GM18520 (cell line): ENCODE results near the gene NFKB1.
A peak's percentile ranks its signal among the peaks of the same experiment; 100 is the strongest.
"Not testable (repeated sequence)": the region's sequence is repeated elsewhere in the genome, so short reads cannot be mapped to it uniquely, and the experiment has no call there.

ENCODE experiments used
- ATAC-seq: cut with Tn5 transposase; IDR thresholded peaks from one replicate; pipeline ENCODE4 v1.9.1; 2021; ENCODE audit not compliant: unreplicated experiment

NFKB1 gene

GRCh38 chr4:102598086-102598761, 97.1 kb downstream of the NFKB1 start:
- ATAC-seq = peak; percentile 67

- ATAC-seq = peak; percentile 38
These were observed 97.7 kb downstream of the NFKB1 start for GRCh38 chr4:102598762-102599374.

GRCh38 chr4:102599455-102599854, 98.3 kb downstream of the NFKB1 start:
- no peak for ATAC-seq

- no peak for ATAC-seq
These were observed 98.7 kb downstream of the NFKB1 start for GRCh38 chr4:102599886-102600285.

DNA sequence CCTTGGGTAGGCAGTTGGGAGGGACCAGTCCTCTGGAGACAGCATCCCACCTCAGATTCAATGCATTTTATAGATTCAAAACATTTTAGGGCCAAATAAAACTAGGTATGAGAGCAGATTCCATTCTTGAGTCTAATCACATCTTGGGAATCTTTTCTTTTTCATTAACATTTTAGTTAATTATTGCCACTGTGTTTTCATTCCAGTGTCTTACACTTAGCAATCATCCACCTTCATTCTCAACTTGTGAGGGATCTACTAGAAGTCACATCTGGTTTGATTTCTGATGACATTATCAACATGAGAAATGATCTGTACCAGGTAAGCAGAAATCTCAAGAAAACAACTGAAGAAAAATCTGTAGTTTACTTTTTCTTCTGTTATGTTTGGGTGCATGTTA, 99.5 kb downstream of the NFKB1 start:
- ATAC-seq = no peak

DNA sequence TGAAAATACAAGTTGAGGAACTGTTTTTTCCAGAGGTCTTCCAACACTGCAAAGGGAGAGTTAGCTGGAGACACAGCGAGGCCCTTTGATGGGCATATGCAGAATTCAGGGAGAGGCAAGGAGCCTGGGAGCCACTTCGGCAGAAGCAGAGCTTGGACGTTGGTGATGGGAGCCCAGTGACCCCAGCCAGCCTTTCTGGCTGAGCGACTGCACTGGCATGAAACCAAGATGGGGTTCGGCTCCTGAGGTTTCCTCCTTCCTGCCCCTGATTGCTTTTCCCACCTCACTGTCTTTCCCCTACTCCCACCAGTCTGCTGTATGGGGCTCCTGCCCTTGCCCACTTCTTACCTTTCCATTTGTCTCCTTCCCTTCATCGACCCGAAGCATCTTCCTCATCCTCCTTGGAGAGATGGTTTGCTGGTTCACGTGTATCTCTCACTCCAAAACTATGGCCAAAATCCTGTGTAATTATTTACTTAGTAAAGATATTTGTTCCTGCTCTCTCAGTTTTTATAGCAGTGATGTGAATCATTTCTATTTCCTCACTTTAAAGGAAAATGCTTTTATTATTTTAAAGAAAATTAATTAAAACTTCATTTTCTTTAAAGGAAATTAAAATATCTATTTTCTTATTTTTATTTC, 100.5 kb downstream of the NFKB1 start:
- no peak for ATAC-seq

- no peak for ATAC-seq
These were observed 103.2 kb downstream of the NFKB1 start for GRCh38 chr4:102604222-102604940.

GRCh38 chr4:102606261-102606660, 105.1 kb downstream of the NFKB1 start:
- no peak for ATAC-seq

DNA sequence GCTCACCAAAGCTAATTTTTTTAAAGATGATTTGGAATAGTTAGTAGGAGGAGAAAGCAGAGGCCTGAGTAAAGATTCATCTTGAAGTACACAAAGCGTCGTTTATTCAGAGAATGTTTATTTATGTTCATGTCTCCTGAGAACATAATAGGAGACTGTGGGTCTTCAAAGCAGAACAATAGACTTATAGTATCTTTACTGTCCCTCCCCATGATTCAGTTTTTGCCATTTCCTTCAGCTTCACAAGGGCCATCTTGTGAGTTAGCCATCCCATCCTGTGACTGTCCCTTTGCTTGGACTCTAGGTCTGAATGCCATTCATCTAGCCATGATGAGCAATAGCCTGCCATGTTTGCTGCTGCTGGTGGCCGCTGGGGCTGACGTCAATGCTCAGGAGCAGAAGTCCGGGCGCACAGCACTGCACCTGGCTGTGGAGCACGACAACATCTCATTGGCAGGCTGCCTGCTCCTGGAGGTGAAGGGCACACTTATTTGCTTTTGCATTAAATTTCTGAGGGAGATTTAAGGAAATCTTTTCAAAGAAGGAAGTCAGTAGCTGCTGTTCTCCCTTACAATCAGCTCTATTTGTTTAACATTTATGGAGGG, 105.8 kb downstream of the NFKB1 start:
- ATAC-seq = no peak

DNA sequence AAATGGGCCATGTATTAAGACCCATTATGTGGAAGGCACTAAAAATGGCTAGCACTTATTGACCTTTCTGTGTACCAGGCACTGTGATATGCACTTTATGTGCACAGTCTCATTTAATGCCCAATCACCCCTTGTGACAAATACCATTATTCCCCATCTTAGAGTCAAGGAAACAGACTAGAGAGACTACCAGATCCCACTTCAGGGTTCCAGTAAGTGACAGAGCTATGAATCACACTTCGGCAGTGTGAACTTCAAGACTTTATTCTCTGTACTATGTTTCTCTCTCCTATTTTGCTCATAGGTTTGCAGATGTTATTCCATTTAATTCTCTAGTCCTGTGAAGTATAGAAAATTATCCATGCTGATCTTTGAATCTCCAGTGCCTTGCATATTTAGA, 107.0 kb downstream of the NFKB1 start:
- ATAC-seq = no peak

GRCh38 chr4:102610007-102610406, 108.8 kb downstream of the NFKB1 start:
- no peak for ATAC-seq

GRCh38 chr4:102610476-102610875, 109.3 kb downstream of the NFKB1 start:
- ATAC-seq = no peak

DNA sequence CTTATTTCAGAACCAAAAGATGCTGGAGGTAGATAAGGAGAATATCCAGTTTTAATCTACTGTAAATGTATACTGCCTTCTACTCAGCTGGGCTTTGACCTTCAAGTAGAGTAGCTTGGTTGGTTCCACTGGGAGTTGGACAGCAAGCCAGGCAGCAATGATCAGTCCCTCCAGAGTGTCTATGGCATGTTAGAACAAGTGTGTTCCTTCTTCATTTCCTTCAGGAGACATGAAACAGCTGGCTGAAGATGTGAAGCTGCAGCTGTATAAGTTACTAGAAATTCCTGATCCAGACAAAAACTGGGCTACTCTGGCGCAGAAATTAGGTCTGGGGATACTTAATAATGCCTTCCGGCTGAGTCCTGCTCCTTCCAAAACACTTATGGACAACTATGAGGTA, 111.1 kb downstream of the NFKB1 start:
- no peak for ATAC-seq

DNA sequence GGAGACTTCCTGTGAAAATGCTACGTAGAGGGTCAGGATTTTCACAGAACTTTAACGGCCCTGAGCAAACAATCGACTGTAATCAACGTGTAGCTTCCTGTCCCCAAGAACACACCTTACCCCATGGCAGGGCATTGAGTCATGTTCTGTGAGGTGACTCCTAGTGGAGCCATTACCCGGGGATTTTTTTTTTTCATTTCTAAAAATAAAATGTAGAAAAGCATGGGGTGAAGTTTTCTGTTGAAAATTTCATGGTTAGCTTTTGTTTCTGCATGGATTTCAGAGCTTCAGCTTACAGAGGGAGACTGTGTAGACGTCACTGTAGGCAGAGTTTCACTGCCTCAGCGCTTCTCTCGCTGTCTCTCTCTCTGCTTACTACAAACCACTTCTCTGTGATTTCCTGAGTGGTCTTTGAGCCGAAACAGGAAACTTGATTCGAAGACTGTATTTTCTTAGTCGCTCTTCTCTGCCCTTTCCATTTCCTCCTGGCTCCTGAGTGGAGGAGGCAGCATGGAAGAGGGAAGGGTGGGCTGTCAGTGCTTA, 111.7 kb downstream of the NFKB1 start:
- ATAC-seq = no peak

GRCh38 chr4:102614801-102615200, 113.6 kb downstream of the NFKB1 start:
- no peak for ATAC-seq

GRCh38 chr4:102616636-102617035, 115.5 kb downstream of the NFKB1 start:
- ATAC-seq = no peak

- not testable (repeated sequence) for ATAC-seq
These were observed 117.9 kb downstream of the NFKB1 start for GRCh38 chr4:102619021-102619420.

DNA sequence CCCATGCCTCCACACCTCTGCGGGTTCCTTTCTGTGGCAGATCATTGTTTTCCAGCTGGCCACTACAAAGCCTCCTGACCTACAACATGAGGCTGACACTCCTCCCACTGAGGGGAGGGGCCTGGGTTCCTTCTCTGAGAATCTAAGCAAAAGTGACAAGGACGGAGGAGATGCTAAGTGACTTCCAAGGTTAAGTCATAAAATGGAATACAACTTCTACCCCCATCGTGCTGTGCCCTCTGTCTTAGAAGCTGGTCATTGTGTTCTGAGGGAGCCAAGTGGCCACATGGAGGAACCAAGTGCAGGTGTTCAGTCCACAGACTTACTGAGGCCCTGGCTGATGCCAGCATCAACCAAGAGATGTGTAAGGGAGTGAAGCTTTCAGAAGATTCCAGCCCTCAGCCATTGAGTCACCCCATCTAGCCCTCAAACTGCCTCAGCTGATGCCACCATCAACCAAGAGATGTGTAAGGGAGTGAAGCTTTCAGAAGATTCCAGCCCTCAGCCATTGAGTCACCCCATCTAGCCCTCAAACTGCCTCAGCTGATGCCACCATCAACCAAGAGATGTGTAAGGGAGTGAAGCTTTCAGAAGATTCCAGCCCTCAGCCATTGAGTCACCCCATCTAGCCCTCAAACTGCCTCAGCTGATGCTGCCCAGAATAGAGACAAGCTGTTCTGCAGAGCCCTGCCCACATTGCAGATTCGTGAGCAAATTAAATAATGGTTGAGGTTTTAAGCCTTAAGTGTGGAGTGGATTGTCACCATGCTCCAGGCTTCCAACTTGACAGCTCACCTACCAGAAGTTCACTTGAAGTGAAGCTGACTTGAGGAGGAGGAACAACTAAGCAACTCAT, 118.8 kb downstream of the NFKB1 start:
- ATAC-seq = not testable (repeated sequence)

DNA sequence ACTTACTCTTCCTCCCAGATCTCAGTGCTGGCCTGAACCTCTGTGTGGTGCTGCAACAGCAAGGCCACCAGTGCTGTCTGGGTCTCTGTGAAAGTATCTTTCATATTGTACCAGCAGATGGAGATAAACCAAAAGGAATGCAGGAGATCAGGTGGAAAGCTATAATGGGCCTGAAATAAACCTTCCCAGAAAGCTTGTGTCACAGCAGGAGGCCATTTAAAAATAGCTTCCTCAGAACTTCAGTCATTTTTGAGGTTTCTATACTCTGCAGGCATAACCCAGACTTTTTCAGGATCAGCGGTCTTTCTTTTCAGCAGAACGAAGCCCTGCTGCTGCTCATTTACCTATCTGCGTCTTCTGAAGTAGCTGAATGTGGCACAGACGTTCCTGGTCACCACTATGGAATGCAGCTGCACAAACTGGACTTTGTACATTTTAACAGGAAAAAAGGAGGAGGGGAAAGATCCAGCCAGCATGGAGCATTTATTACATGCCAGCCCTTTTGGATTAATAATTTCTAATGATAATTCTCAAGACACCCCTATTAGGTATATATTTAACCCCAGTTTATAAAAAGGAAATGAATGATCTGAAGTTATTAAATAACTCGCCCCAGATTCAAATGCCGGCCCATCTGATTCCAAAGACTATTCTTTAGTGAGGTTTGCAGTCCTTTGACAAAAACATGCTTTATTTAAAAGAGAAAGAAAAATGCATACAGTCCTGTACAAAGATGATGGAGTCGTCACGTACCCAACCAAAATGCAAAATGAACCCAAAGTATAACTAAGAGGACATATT, 119.7 kb downstream of the NFKB1 start:
- no peak for ATAC-seq
